OCI-LY7 (cell line): ENCODE measurements around the gene NUPR2.

Experiments used
- EZH2phosphoT487 ChIP-seq: fragments of 200-600 bp; sonication (generic); IDR thresholded peaks from 2 replicates; pipeline ENCODE4 v1.6.1; 2018; ENCODE audit warnings: low read depth, borderline replicate concordance, mild to moderate bottlenecking, mixed run types, antibody characterized with exemption, low read length, moderate library complexity, mixed read lengths
- TF ChIP-seq, protein P1 (sequence below): fragments of 200-600 bp; sonication (generic); conservative IDR thresholded peaks from 2 replicates; pipeline ENCODE4 v1.5.1; 2014; ENCODE audit warnings: mild to moderate bottlenecking, antibody characterized with exemption, low read length, moderate library complexity, mixed read lengths

DNA sequence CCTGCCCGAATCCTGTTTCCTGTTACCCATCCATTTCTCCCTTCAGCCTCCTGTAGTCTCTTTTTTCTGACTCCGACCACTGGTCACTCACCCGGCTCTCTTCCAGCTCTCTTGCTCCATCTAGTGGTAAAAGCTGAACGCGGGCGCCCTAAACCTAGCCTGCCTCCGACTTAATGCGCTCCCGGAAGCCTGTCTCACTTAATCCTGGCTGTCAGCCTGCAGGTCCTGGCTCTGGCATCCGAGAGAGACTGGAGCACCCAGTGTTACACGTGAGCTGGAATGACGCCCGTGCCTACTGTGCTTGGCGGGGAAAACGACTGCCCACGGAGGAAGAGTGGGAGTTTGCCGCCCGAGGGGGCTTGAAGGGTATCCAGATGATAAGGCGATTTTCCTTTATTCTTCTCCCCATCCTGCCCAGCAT lies 41.8 kb downstream of the NUPR2 start:
- TF ChIP-seq, protein P1, sequence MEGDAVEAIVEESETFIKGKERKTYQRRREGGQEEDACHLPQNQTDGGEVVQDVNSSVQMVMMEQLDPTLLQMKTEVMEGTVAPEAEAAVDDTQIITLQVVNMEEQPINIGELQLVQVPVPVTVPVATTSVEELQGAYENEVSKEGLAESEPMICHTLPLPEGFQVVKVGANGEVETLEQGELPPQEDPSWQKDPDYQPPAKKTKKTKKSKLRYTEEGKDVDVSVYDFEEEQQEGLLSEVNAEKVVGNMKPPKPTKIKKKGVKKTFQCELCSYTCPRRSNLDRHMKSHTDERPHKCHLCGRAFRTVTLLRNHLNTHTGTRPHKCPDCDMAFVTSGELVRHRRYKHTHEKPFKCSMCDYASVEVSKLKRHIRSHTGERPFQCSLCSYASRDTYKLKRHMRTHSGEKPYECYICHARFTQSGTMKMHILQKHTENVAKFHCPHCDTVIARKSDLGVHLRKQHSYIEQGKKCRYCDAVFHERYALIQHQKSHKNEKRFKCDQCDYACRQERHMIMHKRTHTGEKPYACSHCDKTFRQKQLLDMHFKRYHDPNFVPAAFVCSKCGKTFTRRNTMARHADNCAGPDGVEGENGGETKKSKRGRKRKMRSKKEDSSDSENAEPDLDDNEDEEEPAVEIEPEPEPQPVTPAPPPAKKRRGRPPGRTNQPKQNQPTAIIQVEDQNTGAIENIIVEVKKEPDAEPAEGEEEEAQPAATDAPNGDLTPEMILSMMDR: peak; percentile 93
- TF ChIP-seq EZH2phosphoT487: no peak
